H9 (cell line): ENCODE results near the gene C11orf24. TPM values are rescaled to one million over a fixed set of nuclear protein-coding genes. Genes with fewer than 3 reads are reported as not detected.

Source experiments
- DNase-seq: peaks from one replicate; pipeline ENCODE4 v3.0.0-alpha.2; 2017
- H2AFZ ChIP-seq: one replicate; pipeline ENCODE4 v1.6.1; 2013; ENCODE audit warnings: mild to moderate bottlenecking, low read length, control low read depth, moderate library complexity
- H2AK5ac ChIP-seq: 2 replicates; pipeline ENCODE4 v1.6.1; 2013; ENCODE audit warnings: low read length, control low read depth, mixed read lengths; ENCODE audit not compliant: insufficient read length
- H2BK120ac ChIP-seq: one replicate; pipeline ENCODE4 v1.6.1; 2013; ENCODE audit warnings: low read depth, mild to moderate bottlenecking, low read length, control low read depth, inconsistent platforms; ENCODE audit not compliant: poor library complexity, severe bottlenecking
- H2BK12ac ChIP-seq: 2 replicates; pipeline ENCODE4 v1.6.1; 2013; ENCODE audit warnings: low read length, control low read depth, mixed read lengths, low read depth; ENCODE audit not compliant: insufficient read length
- H2BK15ac ChIP-seq: 2 replicates; pipeline ENCODE4 v1.6.1; 2013; ENCODE audit warnings: low read depth, low read length, control low read depth
- H2BK20ac ChIP-seq: one replicate; pipeline ENCODE4 v1.6.1; 2013; ENCODE audit warnings: low read depth, mild to moderate bottlenecking, low read length, control low read depth, inconsistent platforms; ENCODE audit not compliant: poor library complexity, severe bottlenecking
- H2BK5ac ChIP-seq: 2 replicates; pipeline ENCODE4 v1.6.1; 2013; ENCODE audit warnings: low read length, control low read depth, mixed read lengths; ENCODE audit not compliant: insufficient read length
- H3K14ac ChIP-seq: 2 replicates; pipeline ENCODE4 v1.6.1; 2013; ENCODE audit warnings: low read length, control low read depth; ENCODE audit not compliant: insufficient read depth
- H3K18ac ChIP-seq: 2 replicates; pipeline ENCODE4 v1.6.1; 2013; ENCODE audit warnings: low read depth, mild to moderate bottlenecking, mixed read lengths, low read length, control low read depth; ENCODE audit not compliant: insufficient read length
- H3K23ac ChIP-seq: 2 replicates; pipeline ENCODE4 v1.6.1; 2013; ENCODE audit warnings: low read length, control low read depth, mixed read lengths, low read depth; ENCODE audit not compliant: insufficient read length
- H3K23me2 ChIP-seq: 2 replicates; pipeline ENCODE4 v1.6.1; 2013; ENCODE audit warnings: low read depth, mild to moderate bottlenecking, mixed read lengths, low read length, control low read depth; ENCODE audit not compliant: insufficient read length, poor library complexity, severe bottlenecking
- H3K27ac ChIP-seq: 2 replicates; pipeline ENCODE4 v1.5.1; 2013; ENCODE audit warnings: low read length, control low read depth, mixed read lengths, low read depth; ENCODE audit not compliant: insufficient read length
- H3K27me3 ChIP-seq: 2 replicates; pipeline ENCODE4 v1.6.1; 2013; ENCODE audit warnings: low read length, control low read depth, inconsistent platforms; ENCODE audit not compliant: insufficient read depth
- H3K4ac ChIP-seq: 2 replicates; pipeline ENCODE4 v1.6.1; 2013; ENCODE audit warnings: low read depth, mild to moderate bottlenecking, control low read depth, inconsistent platforms, low read length, moderate library complexity
- H3K4me1 ChIP-seq: 2 replicates; pipeline ENCODE4 v1.6.1; 2013; ENCODE audit warnings: low read length, control low read depth, inconsistent platforms; ENCODE audit not compliant: insufficient read depth
- H3K4me2 ChIP-seq: 2 replicates; pipeline ENCODE4 v1.6.1; 2013; ENCODE audit warnings: low read length, control low read depth, mixed read lengths; ENCODE audit not compliant: insufficient read length, insufficient read depth
- H3K56ac ChIP-seq: 2 replicates; pipeline ENCODE4 v1.6.1; 2013; ENCODE audit warnings: low read depth, mild to moderate bottlenecking, mixed read lengths, low read length, control low read depth; ENCODE audit not compliant: insufficient read length
- H3K79me1 ChIP-seq: 2 replicates; pipeline ENCODE4 v1.6.1; 2013; ENCODE audit warnings: low read depth, mild to moderate bottlenecking, moderate library complexity, low read length, control low read depth, inconsistent platforms; ENCODE audit not compliant: insufficient read depth, poor library complexity, severe bottlenecking
- H3K79me2 ChIP-seq: 2 replicates; pipeline ENCODE4 v1.6.1; 2013; ENCODE audit warnings: low read length, control low read depth, inconsistent platforms; ENCODE audit not compliant: insufficient read depth
- H3K9ac ChIP-seq: 2 replicates; pipeline ENCODE4 v1.6.1; 2013; ENCODE audit warnings: low read length, control low read depth, mixed read lengths; ENCODE audit not compliant: insufficient read length; ENCODE audit errors: extremely low read depth
- H3K9me3 ChIP-seq: one replicate; pipeline ENCODE4 v1.6.1; 2013; ENCODE audit warnings: low read depth, low read length, inconsistent platforms; ENCODE audit not compliant: control insufficient read depth
- H3T11ph ChIP-seq: one replicate; pipeline ENCODE4 v1.6.1; 2013; ENCODE audit warnings: mild to moderate bottlenecking, low read length, control low read depth, inconsistent platforms
- H4K20me1 ChIP-seq: one replicate; pipeline ENCODE4 v1.6.1; 2013; ENCODE audit not compliant: control insufficient read depth, insufficient read length, insufficient read depth
- H4K5ac ChIP-seq: 2 replicates; pipeline ENCODE4 v1.6.1; 2013; ENCODE audit warnings: low read depth, mild to moderate bottlenecking, mixed read lengths, low read length, control low read depth; ENCODE audit not compliant: insufficient read length
- H4K8ac ChIP-seq: replicated peaks from 2 replicates; pipeline ENCODE4 v1.6.1; 2013; ENCODE audit warnings: low read length, control low read depth, mixed read lengths, low read depth; ENCODE audit not compliant: insufficient read length
- H4K91ac ChIP-seq: 2 replicates; pipeline ENCODE4 v1.6.1; 2013; ENCODE audit warnings: low read depth, mild to moderate bottlenecking, moderate library complexity, mixed read lengths, low read length, control low read depth; ENCODE audit not compliant: insufficient read length
- H3K27ac Mint-ChIP-seq, 3 experiments: 2 replicates in 2 of 3; 3 replicates in 1 of 3; pipeline ENCODE4 v1.8.0; 2020 to 2021; ENCODE audit warnings: mixed read lengths in 3 of 3, mild to moderate bottlenecking in 1 of 3, moderate library complexity in 1 of 3
- H3K27me3 Mint-ChIP-seq: 2 replicates; pipeline ENCODE4 v1.8.0; 2021; ENCODE audit warnings: low read depth, mild to moderate bottlenecking, moderate library complexity, mixed read lengths
- H3K36me3 Mint-ChIP-seq, 3 experiments: 2 replicates in 2 of 3; 3 replicates in 1 of 3; pipeline ENCODE4 v1.8.0; 2020 to 2021; ENCODE audit warnings: low read depth in 3 of 3, mixed read lengths in 3 of 3; ENCODE audit not compliant: insufficient read depth in 1 of 3
- H3K4me1 Mint-ChIP-seq, 2 experiments: 2 replicates each; pipeline ENCODE4 v1.8.0; 2020; ENCODE audit warnings: mixed read lengths in 2 of 2
- H3K4me3 Mint-ChIP-seq, 2 experiments: 2 replicates in 1 of 2; 3 replicates in 1 of 2; pipeline ENCODE4 v1.8.0; 2020 to 2021; ENCODE audit warnings: mild to moderate bottlenecking in 2 of 2, mixed read lengths in 2 of 2, moderate library complexity in 1 of 2
- H3K9me3 Mint-ChIP-seq, 2 experiments: 2 replicates in 1 of 2; 3 replicates in 1 of 2; pipeline ENCODE4 v1.8.0; 2020; ENCODE audit warnings: mild to moderate bottlenecking in 2 of 2, mixed read lengths in 2 of 2, moderate library complexity in 1 of 2
- CTCF ChIP-seq: fragments of 200-600 bp; sonication (generic); conservative IDR thresholded peaks from 3 replicates; pipeline ENCODE4 v1.8.0; 2021; ENCODE audit warnings: antibody characterized with exemption, mild to moderate bottlenecking
- WGBS: extraction: QIAGEN DNeasy Blood & Tissue Kit; methylation state at CpG from one replicate; pipeline ENCODE4 v1.1.7; 2013; ENCODE audit warnings: missing lambda C conversion rate, low lambda C conversion rate, mixed read lengths; ENCODE audit not compliant: insufficient read length; ENCODE audit errors: extremely low coverage; 5-methylcytosine and 5-hydroxymethylcytosine counted together
- total RNA-seq: library from RNA; stranded (reverse); gene quantifications from 2 replicates; pipeline ENCODE4 v1.2.1, GENCODE V29; 2021

C11orf24 gene
- total RNA-seq, 1 experiment from 2014 or later: 46.8 TPM

DNA sequence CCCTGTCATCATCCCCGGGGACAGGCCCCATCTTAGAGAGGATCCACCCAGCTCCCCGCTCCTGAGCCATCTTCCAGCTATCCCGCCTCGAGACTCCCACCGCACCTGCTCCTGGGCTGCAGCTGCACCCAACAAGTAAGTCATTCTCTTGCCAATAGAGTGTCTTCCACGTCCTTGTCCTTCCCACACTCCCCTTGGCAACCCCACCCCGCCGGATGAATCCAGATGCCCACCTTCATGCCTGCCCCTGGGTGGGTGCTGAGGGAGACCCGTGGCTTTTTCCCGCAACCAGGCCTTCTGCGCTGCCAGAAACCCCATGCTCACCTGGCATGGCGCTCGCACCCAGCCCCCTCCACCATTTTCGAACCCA lies 11.1 kb upstream of the C11orf24 start:
- no CpG with 5 or more reads among the region's 14 CpGs for WGBS
- H4K8ac ChIP-seq: no peak overlapping the region
- H3K9me3 ChIP-seq: no peaks in the 10 kb centered on the region
- H2AFZ ChIP-seq: no peak overlapping the region
- no peak overlapping the region for H2AK5ac ChIP-seq
- H3K4me2 ChIP-seq: no peak overlapping the region
- Mint-ChIP-seq H3K27me3 (peaks cover 5% of the 10 kb centered on the region), H3K36me3 (no peaks in the 10 kb centered on the region), H3K27ac (peak overlapping the region in 1 of 3 experiments; percentile 49; a peak in 2 of 7 replicates), H3K4me3 (no peak overlapping the region), H3K4me1 (peaks cover 3% of the 10 kb centered on the region in 2 experiments; a peak in 1 of 4 replicates), H3K9me3 (peaks cover 4 to 7% of the 10 kb centered on the region in 2 experiments; a peak in 3 of 5 replicates)
- H3K23me2 ChIP-seq: no peaks in the 10 kb centered on the region
- DNase-seq: no peak
- no peak overlapping the region for H3K9ac ChIP-seq
- H4K5ac ChIP-seq: no peak overlapping the region
- H3K79me1 ChIP-seq: no peaks in the 10 kb centered on the region
- H2BK20ac ChIP-seq: no peak overlapping the region
- no peak overlapping the region for H3K23ac ChIP-seq
- H3K4me1 ChIP-seq: no peaks in the 10 kb centered on the region; the same call in 1 of the 2 replicates
- H2BK15ac ChIP-seq: no peak overlapping the region
- H3K27ac ChIP-seq: no peak overlapping the region
- TF ChIP-seq CTCF: no peak
- H3K79me2 ChIP-seq: no peaks in the 10 kb centered on the region
- H2BK120ac ChIP-seq: no peak overlapping the region
- H3K4ac ChIP-seq: no peak overlapping the region
- no peak overlapping the region for H3T11ph ChIP-seq
- no peak overlapping the region for H3K56ac ChIP-seq
- H2BK5ac ChIP-seq: no peak overlapping the region
- no peak overlapping the region for H3K18ac ChIP-seq
- H4K91ac ChIP-seq: no peak overlapping the region
- H2BK12ac ChIP-seq: no peak overlapping the region
- H3K14ac ChIP-seq: no peak overlapping the region; the same call in 1 of the 2 replicates
- no peaks in the 10 kb centered on the region for H3K27me3 ChIP-seq
- no peaks in the 10 kb centered on the region for H4K20me1 ChIP-seq
